ENCODE data around the gene CSNK1A1.

DNA sequence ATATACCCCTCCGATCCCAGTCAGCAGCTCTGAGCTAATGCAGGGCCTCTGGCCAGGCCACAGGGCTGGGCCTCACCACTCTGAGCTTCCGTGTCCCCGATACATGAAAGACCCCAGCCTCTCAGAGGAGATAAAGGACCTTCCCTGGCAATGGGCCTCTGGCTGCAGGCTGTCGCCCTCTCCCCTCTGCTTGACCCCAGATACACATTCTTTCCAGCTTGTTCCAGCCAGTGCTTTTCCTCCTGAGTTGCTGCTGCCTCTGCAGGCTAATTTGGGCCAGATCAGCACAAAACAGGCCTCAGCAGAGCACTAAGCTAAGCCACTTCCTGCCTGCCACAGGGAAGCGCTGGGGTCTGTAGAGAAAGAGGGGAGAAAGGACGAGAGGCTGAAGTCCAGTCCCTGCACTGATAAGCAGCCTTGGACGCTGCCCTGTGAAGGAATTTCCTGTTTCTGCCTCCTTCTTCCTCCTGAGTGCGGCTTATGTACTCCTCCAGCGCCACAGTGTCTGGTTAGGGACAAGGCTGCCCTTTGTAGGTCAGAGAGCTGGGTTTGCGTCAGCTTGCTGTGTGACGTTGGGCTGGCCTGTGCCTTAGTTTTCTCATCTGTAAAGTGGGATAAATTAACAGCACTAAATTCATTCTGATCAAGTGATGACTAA, 99.1 kb downstream of the CSNK1A1 start:
- TF ChIP-seq CTCF (IDR thresholded peaks at IDR 0.05 in 4 of 5, conservative IDR thresholded peaks at IDR 0.05 in 1 of 5) (no peak), POLR2A (IDR thresholded peaks at IDR 0.05) (no peak)
